ENCODE data around the gene TOMM70. TPM values are rescaled to one million over a fixed set of nuclear protein-coding genes. Genes with fewer than 3 reads are reported as not detected.

Gene TOMM70
- total and polyA plus RNA-seq, 2 of the 13 experiments (the other 11 are each of a cell fraction or from before 2014, with no cell fraction given), result 27.0 to 77.2 TPM

- TF ChIP-seq NFAT5 (CRISPR knock-in tag; IDR thresholded peaks at IDR 0.05), result no peak
- no peak for TF ChIP-seq SNAPC4 (CRISPR knock-in tag; IDR thresholded peaks at IDR 0.05)
- no peak; the same call in 1 of the 2 replicates for TF ChIP-seq PITX1 (CRISPR knock-in tag; IDR thresholded peaks at IDR 0.05)
- TF ChIP-seq NFE2L1 (CRISPR knock-in tag; IDR thresholded peaks at IDR 0.05; ENCODE audit: borderline replicate concordance), result peak; percentile 72; the same call in 1 of the 2 replicates
- TF ChIP-seq ZNF441 (CRISPR knock-in tag; IDR thresholded peaks at IDR 0.05; ENCODE audit: borderline replicate concordance), result no peak; the same call in 1 of the 2 replicates
- TF ChIP-seq ZNF570 (CRISPR knock-in tag; IDR thresholded peaks at IDR 0.05; ENCODE audit: borderline replicate concordance), result 0 out of 2 replicates have a peak, but pooled peaks have one; percentile 13
- TF ChIP-seq EZH2 (conservative IDR thresholded peaks at IDR 0.05; ENCODE audit: low read depth, low read length), result no peak
- no peak; the same call in 1 of the 2 replicates for TF ChIP-seq ZNF703 (CRISPR knock-in tag; IDR thresholded peaks at IDR 0.05; ENCODE audit: borderline replicate concordance)
- no peak for TF ChIP-seq IRF1 (CRISPR knock-in tag; IDR thresholded peaks at IDR 0.05; ENCODE audit: low read depth)
- peak; percentile 78 for TF ChIP-seq SP2 (CRISPR knock-in tag; IDR thresholded peaks at IDR 0.05)
- TF ChIP-seq ZNF331 (CRISPR knock-in tag; IDR thresholded peaks at IDR 0.05), result peak; percentile 29
- no peak for TF ChIP-seq HOXA9 (CRISPR knock-in tag; IDR thresholded peaks at IDR 0.05; ENCODE audit: borderline replicate concordance)
- no peak for TF ChIP-seq ZNF432 (CRISPR knock-in tag; IDR thresholded peaks at IDR 0.05; ENCODE audit: borderline replicate concordance)
- TF ChIP-seq ADNP (CRISPR knock-in tag; IDR thresholded peaks at IDR 0.05), result no peak
Observed at GRCh38 chr3:100400780-100401673, at the start of gene TOMM70, which contains the start of gene LNP1 (continued).
